PC-9 (cell line): Measurements from ENCODE around the gene MICAL2. TPM values are rescaled to one million over a fixed set of nuclear protein-coding genes. Genes with fewer than 3 reads are reported as not detected.
A peak's percentile ranks its signal among the peaks of the same experiment; 100 is the strongest.

Experiments used
- BruUV-seq: library from RNA; stranded (reverse); fragments of 400-500 nt; replicated peaks from 2 replicates; lab custom pipeline; 2021; lab: Mats Ljungman, UMichigan
- CTCF ChIA-PET: fragments of 300-600 bp; sonication (Branson Sonifier 250); formaldehyde crosslinking; loops from one replicate; lab custom pipeline; 2022; ENCODE audit warnings: antibody characterized with exemption; lab: Charles Lee
- POLR2A ChIA-PET: fragments of 300-600 bp; sonication (Branson Sonifier 250); formaldehyde crosslinking; loops from one replicate; lab custom pipeline; 2022; ENCODE audit warnings: antibody characterized with exemption; ENCODE audit not compliant: unreplicated experiment; lab: Charles Lee
- DNase-seq, 2 experiments: peaks; one replicate each; pipeline versions ENCODE4 v3.0.0 to v3.0.0-alpha.2; 2015 to 2022; ENCODE audit warnings: mixed read lengths in 1 of 2
- H2AFZ ChIP-seq: fragments of 200-600 bp; sonication (generic); 2 replicates; pipeline ENCODE4 v1.8.1; 2017; ENCODE audit warnings: antibody characterized with exemption
- H3F3A ChIP-seq: fragments of 200-600 bp; sonication (generic); 2 replicates; pipeline ENCODE4 v1.8.1; 2017; ENCODE audit warnings: antibody characterized with exemption, mild to moderate bottlenecking, low read depth; ENCODE audit not compliant: insufficient read depth
- H3K27ac ChIP-seq: fragments of 200-600 bp; sonication (generic); 2 replicates; pipeline ENCODE4 v1.6.1; 2016; ENCODE audit warnings: mixed run types
- H3K27me3 ChIP-seq: fragments of 200-600 bp; sonication (generic); 2 replicates; pipeline ENCODE4 v1.6.1; 2016; ENCODE audit warnings: low read depth, mixed run types; ENCODE audit not compliant: insufficient read depth
- H3K36me3 ChIP-seq: fragments of 200-600 bp; sonication (generic); 2 replicates; pipeline ENCODE4 v1.6.1; 2016; ENCODE audit warnings: low read depth, mixed run types
- H3K4me1 ChIP-seq: fragments of 200-600 bp; sonication (generic); replicated peaks from 2 replicates; pipeline ENCODE4 v1.6.1; 2016; ENCODE audit warnings: mixed run types; ENCODE audit not compliant: insufficient read depth
- H3K4me2 ChIP-seq: fragments of 200-600 bp; sonication (generic); 2 replicates; pipeline ENCODE4 v1.6.1; 2017; ENCODE audit warnings: mixed run types
- H3K4me3 ChIP-seq: fragments of 200-600 bp; sonication (generic); 2 replicates; pipeline ENCODE4 v1.6.1; 2016; ENCODE audit warnings: mixed run types
- H3K79me2 ChIP-seq: fragments of 200-600 bp; sonication (generic); 2 replicates; pipeline ENCODE4 v1.6.1; 2017; ENCODE audit warnings: low read depth, mixed run types
- H3K9me2 ChIP-seq: fragments of 200-600 bp; sonication (generic); 2 replicates; pipeline ENCODE4 v1.8.1; 2017; ENCODE audit warnings: mild to moderate bottlenecking; ENCODE audit not compliant: insufficient read depth
- H3K9me3 ChIP-seq: fragments of 200-600 bp; sonication (generic); 2 replicates; pipeline ENCODE4 v1.8.1; 2016; ENCODE audit warnings: low read depth; ENCODE audit not compliant: insufficient read depth
- H4K20me1 ChIP-seq: fragments of 200-600 bp; sonication (generic); 2 replicates; pipeline ENCODE4 v1.8.1; 2017; ENCODE audit not compliant: insufficient read depth
- EZH2 ChIP-seq: fragments of 200-600 bp; sonication (generic); IDR thresholded peaks from 2 replicates; pipeline ENCODE4 v1.8.0; 2017; ENCODE audit warnings: antibody characterized with exemption, low read depth
- intact Hi-C: fragments of 100-400 bp; cut with micrococcal nuclease; formaldehyde crosslinking; loops from one replicate; pipeline ENCODE4 v1.10.0; 2022; ENCODE audit not compliant: unreplicated experiment
- total RNA-seq: library from RNA; stranded (reverse); gene quantifications from 2 replicates; pipeline ENCODE4 v1.2.3, GENCODE V29; 2021
- TF ChIP-seq, protein P1 (sequence below): fragments of 200-600 bp; sonication (generic); conservative IDR thresholded peaks from 2 replicates; pipeline ENCODE4 v1.6.1; 2017; ENCODE audit warnings: mixed run types, antibody characterized with exemption, mild to moderate bottlenecking, moderate library complexity

MICAL2 gene
- total RNA-seq, 1 experiment from 2014 or later: 32.4 TPM

- Histone ChIP-seq H3K36me3 (no peaks in the 10 kb centered on the region), H3K4me1 (peaks cover 67% of the 10 kb centered on the region), H4K20me1 (no peaks in the 10 kb centered on the region), H3K9me3 (no peaks in the 10 kb centered on the region), H3K79me2 (peaks cover 5% of the 10 kb centered on the region; the same call in 1 of the 2 replicates), H3F3A (peaks cover 69% of the 10 kb centered on the region), H3K4me2 (0 out of 2 replicates have a peak overlapping the region, but pooled peaks have one; percentile 81), H2AFZ (no peak overlapping the region), H3K27me3 (no peaks in the 10 kb centered on the region), H3K9me2 (no peaks in the 10 kb centered on the region), H3K27ac (peak overlapping the region; percentile 100), H3K4me3 (no peak overlapping the region)
- ChIA-PET CTCF (no interaction called here), POLR2A (no interaction called here)
- intact Hi-C loops: loop anchor here (10.0 kb wide), 2 partner anchors 611 to 1419 kb away; no protein-coding TSS in a partner anchor
- no peak for DNase-seq
- TF ChIP-seq, protein P1, sequence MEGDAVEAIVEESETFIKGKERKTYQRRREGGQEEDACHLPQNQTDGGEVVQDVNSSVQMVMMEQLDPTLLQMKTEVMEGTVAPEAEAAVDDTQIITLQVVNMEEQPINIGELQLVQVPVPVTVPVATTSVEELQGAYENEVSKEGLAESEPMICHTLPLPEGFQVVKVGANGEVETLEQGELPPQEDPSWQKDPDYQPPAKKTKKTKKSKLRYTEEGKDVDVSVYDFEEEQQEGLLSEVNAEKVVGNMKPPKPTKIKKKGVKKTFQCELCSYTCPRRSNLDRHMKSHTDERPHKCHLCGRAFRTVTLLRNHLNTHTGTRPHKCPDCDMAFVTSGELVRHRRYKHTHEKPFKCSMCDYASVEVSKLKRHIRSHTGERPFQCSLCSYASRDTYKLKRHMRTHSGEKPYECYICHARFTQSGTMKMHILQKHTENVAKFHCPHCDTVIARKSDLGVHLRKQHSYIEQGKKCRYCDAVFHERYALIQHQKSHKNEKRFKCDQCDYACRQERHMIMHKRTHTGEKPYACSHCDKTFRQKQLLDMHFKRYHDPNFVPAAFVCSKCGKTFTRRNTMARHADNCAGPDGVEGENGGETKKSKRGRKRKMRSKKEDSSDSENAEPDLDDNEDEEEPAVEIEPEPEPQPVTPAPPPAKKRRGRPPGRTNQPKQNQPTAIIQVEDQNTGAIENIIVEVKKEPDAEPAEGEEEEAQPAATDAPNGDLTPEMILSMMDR: no peak
- TF ChIP-seq EZH2: no peak
- no TSS peak for BruUV-seq
These were observed 26.1 kb upstream of the MICAL2 start for GRCh38 chr11:12084256-12084655.

- Histone ChIP-seq H3K79me2 (peaks cover 5% of the 10 kb centered on the region; the same call in 1 of the 2 replicates), H3K9me2 (no peaks in the 10 kb centered on the region), H3K36me3 (no peaks in the 10 kb centered on the region), H3K4me3 (peak overlapping the region; percentile 53; the same call in 1 of the 2 replicates), H3K9me3 (no peaks in the 10 kb centered on the region), H4K20me1 (no peaks in the 10 kb centered on the region), H3K27ac (peak overlapping the region; percentile 100), H3F3A (peaks cover 71% of the 10 kb centered on the region), H3K4me2 (peak overlapping the region; percentile 81), H2AFZ (no peak overlapping the region), H3K27me3 (no peaks in the 10 kb centered on the region), H3K4me1 (peaks cover 66% of the 10 kb centered on the region)
- TF ChIP-seq EZH2: no peak
- TF ChIP-seq, protein P1: no peak
- ChIA-PET POLR2A (interaction anchor here (0.6 to 1.3 kb wide), 2 partner anchors 97 to 101 kb away, joined by 4 to 5 read pairs; no protein-coding TSS in a partner anchor), CTCF (interaction anchor here (0.6 to 1.4 kb wide), 2 partner anchors 19 to 32 kb away, joined by 3 to 6 read pairs; no protein-coding TSS in a partner anchor)
- BruUV-seq: TSS peak; percentile 82
- DNase-seq: peak in 1 of 2 experiments; percentile 84
- intact Hi-C loops: loop anchor here (2.0 to 10.0 kb wide), 5 partner anchors 19 to 1421 kb away; no protein-coding TSS in a partner anchor
These were observed 24.8 kb upstream of the MICAL2 start for GRCh38 chr11:12085371-12086251.

- H3F3A ChIP-seq: peaks cover 76% of the 10 kb centered on the region
- POLR2A ChIA-PET: interaction anchor here (0.6 to 1.5 kb wide), 8 partner anchors 18 to 705 kb away, joined by 3 to 21 read pairs (median 6); no protein-coding TSS in a partner anchor
- H3K4me1 ChIP-seq: peaks cover 69% of the 10 kb centered on the region
- H3K36me3 ChIP-seq: no peaks in the 10 kb centered on the region
- peaks cover 5% of the 10 kb centered on the region; the same call in 1 of the 2 replicates for H3K79me2 ChIP-seq
- no peaks in the 10 kb centered on the region for H3K9me2 ChIP-seq
- no peak overlapping the region for H2AFZ ChIP-seq
- no peaks in the 10 kb centered on the region for H3K9me3 ChIP-seq
- peak overlapping the region; percentile 100 for H3K27ac ChIP-seq
- intact Hi-C loops: loop anchor here (2.0 to 10.0 kb wide), 5 partner anchors 20 to 1422 kb away; no protein-coding TSS in a partner anchor
- H4K20me1 ChIP-seq: no peaks in the 10 kb centered on the region
- peak; percentile 45 to 94 for DNase-seq
- H3K4me3 ChIP-seq: peak overlapping the region; percentile 53
- H3K27me3 ChIP-seq: no peaks in the 10 kb centered on the region
- peak overlapping the region; percentile 81 for H3K4me2 ChIP-seq
- no TSS peak for BruUV-seq
- CTCF ChIA-PET: interaction anchor here (1.3 to 1.4 kb wide), 2 partner anchors 20 to 77 kb away, joined by 3 to 4 read pairs; no protein-coding TSS in a partner anchor
- no peak for TF ChIP-seq EZH2
- TF ChIP-seq, protein P1: no peak
These were observed 23.9 kb upstream of the MICAL2 start for GRCh38 chr11:12086271-12087074.
